Measurements from ENCODE around the gene NLGN1.
A peak's percentile ranks its signal among the peaks of the same experiment; 100 is the strongest.
"Not testable (repeated sequence)": the region's sequence is repeated elsewhere in the genome, so short reads cannot be mapped to it uniquely, and the experiment has no call there.

NLGN1 gene

GRCh38 chr3:173397161-173398110 lies at the start of gene NLGN1:
NLGN1 (plus strand) TSS chr3:173397744.
- peak; percentile 83 for DNase-seq (ENCODE audit: low read depth)
- TF ChIP-seq, protein P1, sequence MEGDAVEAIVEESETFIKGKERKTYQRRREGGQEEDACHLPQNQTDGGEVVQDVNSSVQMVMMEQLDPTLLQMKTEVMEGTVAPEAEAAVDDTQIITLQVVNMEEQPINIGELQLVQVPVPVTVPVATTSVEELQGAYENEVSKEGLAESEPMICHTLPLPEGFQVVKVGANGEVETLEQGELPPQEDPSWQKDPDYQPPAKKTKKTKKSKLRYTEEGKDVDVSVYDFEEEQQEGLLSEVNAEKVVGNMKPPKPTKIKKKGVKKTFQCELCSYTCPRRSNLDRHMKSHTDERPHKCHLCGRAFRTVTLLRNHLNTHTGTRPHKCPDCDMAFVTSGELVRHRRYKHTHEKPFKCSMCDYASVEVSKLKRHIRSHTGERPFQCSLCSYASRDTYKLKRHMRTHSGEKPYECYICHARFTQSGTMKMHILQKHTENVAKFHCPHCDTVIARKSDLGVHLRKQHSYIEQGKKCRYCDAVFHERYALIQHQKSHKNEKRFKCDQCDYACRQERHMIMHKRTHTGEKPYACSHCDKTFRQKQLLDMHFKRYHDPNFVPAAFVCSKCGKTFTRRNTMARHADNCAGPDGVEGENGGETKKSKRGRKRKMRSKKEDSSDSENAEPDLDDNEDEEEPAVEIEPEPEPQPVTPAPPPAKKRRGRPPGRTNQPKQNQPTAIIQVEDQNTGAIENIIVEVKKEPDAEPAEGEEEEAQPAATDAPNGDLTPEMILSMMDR (conservative IDR thresholded peaks at IDR 0.05; ENCODE audit: low read length): peak; percentile 43
- peak within 1 kb of the TSS; percentile 84 for H3K4me3 ChIP-seq (ENCODE audit: low read length)

DNA sequence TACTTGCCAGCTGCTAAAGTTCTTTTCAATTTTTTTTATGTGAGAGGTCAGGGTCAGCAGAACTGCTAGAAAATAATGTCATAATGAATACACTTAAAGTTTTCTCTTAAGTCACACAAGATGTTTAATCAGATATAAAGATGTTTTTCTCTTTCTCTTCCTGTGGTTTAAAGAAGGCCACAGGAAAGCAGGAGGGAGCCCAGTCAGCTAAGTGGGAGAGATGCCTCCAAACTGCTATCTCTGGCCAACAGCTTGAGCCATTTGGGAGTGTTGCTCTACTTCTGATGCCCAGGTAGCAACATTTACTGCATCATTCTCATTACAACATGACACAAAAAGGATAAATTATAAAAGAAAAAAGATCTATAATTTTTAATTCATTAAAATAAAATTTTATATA lies 45.7 kb upstream of the NLGN1 start:
- TF ChIP-seq, protein P1 (conservative IDR thresholded peaks at IDR 0.05; ENCODE audit: low read length): no peak
- no peak overlapping the region for H3K4me3 ChIP-seq (ENCODE audit: low read length)
- DNase-seq (ENCODE audit: low read depth): no peak

DNA sequence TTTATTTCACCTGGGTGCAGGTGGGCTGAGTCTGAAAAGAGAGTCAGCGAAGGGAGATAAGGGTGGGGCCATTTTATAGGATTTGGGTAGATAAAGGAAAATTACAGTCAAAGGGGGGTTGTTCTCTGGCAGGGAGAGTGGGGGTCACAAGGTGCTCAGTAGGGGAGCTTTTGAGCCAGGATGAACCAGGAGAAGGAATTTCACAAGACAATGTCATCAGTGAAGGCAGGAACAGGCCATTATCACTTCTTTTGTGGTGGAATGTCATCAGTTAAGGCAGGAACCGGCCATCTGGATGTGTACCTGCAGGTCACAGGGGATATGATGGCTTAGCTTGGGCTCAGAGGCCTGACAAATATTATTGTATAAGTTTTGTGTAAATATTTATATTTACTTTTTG lies 44.4 kb upstream of the NLGN1 start:
- H3K4me3 ChIP-seq (ENCODE audit: low read length); DNase-seq (ENCODE audit: low read depth): not testable (repeated sequence)

- no peak overlapping the region for H3K4me3 ChIP-seq (ENCODE audit: low read length)
- no peak for DNase-seq (ENCODE audit: low read depth)
- TF ChIP-seq, protein P1 (conservative IDR thresholded peaks at IDR 0.05; ENCODE audit: low read length): no peak
Observed at GRCh38 chr3:173354124-173354523, 43.4 kb upstream of the NLGN1 start.

- TF ChIP-seq, protein P1 (conservative IDR thresholded peaks at IDR 0.05; ENCODE audit: low read length): peak; percentile 87
Observed at GRCh38 chr3:173371848-173372487, 25.6 kb upstream of the NLGN1 start.

DNA sequence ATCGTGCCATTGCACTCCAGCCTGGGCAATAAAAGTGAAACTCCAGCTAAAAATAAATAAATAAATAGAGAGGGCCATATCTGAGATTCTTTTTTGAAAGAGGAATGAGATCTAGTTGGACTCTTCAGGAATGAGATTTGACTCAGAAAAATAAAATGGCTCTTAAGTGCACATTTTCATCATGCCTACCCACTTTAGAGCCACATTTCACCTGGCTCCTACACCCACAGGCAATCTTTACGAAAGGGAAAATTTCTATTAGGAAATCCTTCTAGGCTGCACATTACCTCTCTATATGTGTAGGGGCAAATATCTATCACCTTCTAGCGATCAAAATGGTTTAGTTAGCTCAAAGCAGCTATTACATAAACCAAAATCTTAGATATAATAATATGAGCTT lies 16.9 kb upstream of the NLGN1 start:
- DNase-seq (ENCODE audit: low read depth): no peak
- no peak overlapping the region for H3K4me3 ChIP-seq (ENCODE audit: low read length)
- TF ChIP-seq, protein P1 (conservative IDR thresholded peaks at IDR 0.05; ENCODE audit: low read length): no peak

More at GRCh38 chr3:173371848-173372487, 25.6 kb upstream of the NLGN1 start:
- peak; percentile 50 for DNase-seq (ENCODE audit: low read depth)
- no peak overlapping the region for H3K4me3 ChIP-seq (ENCODE audit: low read length)

DNA sequence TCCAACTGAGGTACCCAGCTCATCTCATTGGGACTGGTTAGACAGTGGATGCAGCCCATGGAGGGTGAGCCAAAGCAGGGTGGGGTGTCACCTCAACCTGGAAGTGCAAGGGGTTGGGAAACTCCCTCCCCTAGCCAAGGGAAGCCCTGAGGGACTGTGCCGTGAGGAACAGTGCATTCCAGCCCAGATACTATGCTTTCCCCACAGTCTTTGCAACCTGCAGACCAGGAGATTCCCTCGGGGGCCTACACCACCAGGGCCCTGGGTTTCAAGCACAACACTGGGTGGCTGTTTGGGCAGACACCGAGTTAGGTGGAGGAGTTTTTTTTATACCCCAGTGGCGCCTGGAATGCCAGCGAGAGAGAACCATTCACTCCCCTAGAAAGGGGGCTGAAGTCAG lies 15.6 kb upstream of the NLGN1 start:
- not testable (repeated sequence) for H3K4me3 ChIP-seq (ENCODE audit: low read length); DNase-seq (ENCODE audit: low read depth)

DNA sequence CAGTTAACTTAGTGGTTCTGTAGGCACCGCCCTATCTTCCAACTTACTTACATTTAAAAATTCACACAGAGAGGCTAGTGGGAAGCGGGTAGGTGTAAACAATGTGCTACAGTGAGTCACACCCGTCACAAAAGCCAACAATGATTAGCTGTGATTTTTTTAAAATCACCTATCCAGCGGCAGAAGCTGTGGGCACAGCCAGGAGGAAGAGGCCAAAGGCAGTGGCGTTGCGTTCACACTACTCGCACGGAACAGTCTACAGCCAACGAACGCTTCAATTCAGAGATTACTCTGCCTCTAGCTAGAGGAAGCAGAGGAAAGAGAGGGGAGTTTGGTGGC lies 2.5 kb upstream of the NLGN1 start:
- H3K4me3 ChIP-seq (ENCODE audit: low read length): peak overlapping the region; percentile 84

More for the DNA sequence above, 2.5 kb upstream of the NLGN1 start:
- TF ChIP-seq, protein P1 (conservative IDR thresholded peaks at IDR 0.05; ENCODE audit: low read length): no peak
- no peak for DNase-seq (ENCODE audit: low read depth)
